MCF 10A (cell line): ENCODE data around the gene FEZF1. TPM values are rescaled to one million over a fixed set of nuclear protein-coding genes. Genes with fewer than 3 reads are reported as not detected.

ENCODE experiments used
- BruUV-seq: library from RNA; stranded (reverse); fragments of 400-500 nt; replicated peaks from 2 replicates; lab custom pipeline; 2021; lab: Mats Ljungman, UMichigan
- CTCF ChIA-PET: fragments of 300-600 bp; sonication (Branson Sonifier 250); formaldehyde crosslinking; extraction: SDS; loops from one replicate; lab custom pipeline; 2021; ENCODE audit warnings: antibody characterized with exemption, inconsistent platforms; lab: Yijun Ruan, JAX
- POLR2A ChIA-PET: fragments of 300-600, 350-650 bp; sonication (Branson Sonifier 250); formaldehyde crosslinking; extraction: SDS; loops from one replicate; lab custom pipeline; 2020; ENCODE audit warnings: antibody characterized with exemption, inconsistent platforms; lab: Yijun Ruan, JAX
- DNase-seq: peaks from one replicate; pipeline ENCODE4 v3.0.0-alpha.2; 2018; ENCODE audit not compliant: unreplicated experiment
- H3K27ac Mint-ChIP-seq: one replicate; pipeline ENCODE4 v1.8.0; 2022; ENCODE audit warnings: mild to moderate bottlenecking, low read depth, mixed read lengths; ENCODE audit not compliant: unreplicated experiment
- H3K27me3 Mint-ChIP-seq: one replicate; pipeline ENCODE4 v1.8.0; 2022; ENCODE audit warnings: mixed read lengths; ENCODE audit not compliant: insufficient read depth, unreplicated experiment
- H3K36me3 Mint-ChIP-seq: one replicate; pipeline ENCODE4 v1.8.0; 2022; ENCODE audit warnings: mild to moderate bottlenecking, moderate library complexity, mixed read lengths; ENCODE audit not compliant: insufficient read depth, unreplicated experiment
- H3K4me1 Mint-ChIP-seq: one replicate; pipeline ENCODE4 v1.8.0; 2022; ENCODE audit warnings: mixed read lengths; ENCODE audit not compliant: insufficient read depth, unreplicated experiment
- H3K4me3 Mint-ChIP-seq: one replicate; pipeline ENCODE4 v1.8.0; 2022; ENCODE audit warnings: mild to moderate bottlenecking, moderate library complexity, mixed read lengths; ENCODE audit not compliant: unreplicated experiment
- H3K9me3 Mint-ChIP-seq: one replicate; pipeline ENCODE4 v1.8.0; 2022; ENCODE audit warnings: mixed read lengths; ENCODE audit not compliant: unreplicated experiment
- intact Hi-C: fragments of 100-400 bp; cut with micrococcal nuclease; formaldehyde crosslinking; loops from 2 replicates; pipeline ENCODE4 v1.14.1; 2022
- total RNA-seq: library from RNA; stranded (reverse); gene quantifications from 2 replicates; pipeline ENCODE4 v1.2.3, GENCODE V29; 2022
- TF ChIP-seq, protein P1 (sequence below): fragments of 200-600 bp; IDR thresholded peaks from one replicate; pipeline ENCODE4 v1.8.0; 2022; ENCODE audit warnings: antibody characterized with exemption, mild to moderate bottlenecking; ENCODE audit not compliant: unreplicated experiment

The FEZF1 gene
- total RNA-seq, 1 experiment from 2014 or later: not detected

DNA sequence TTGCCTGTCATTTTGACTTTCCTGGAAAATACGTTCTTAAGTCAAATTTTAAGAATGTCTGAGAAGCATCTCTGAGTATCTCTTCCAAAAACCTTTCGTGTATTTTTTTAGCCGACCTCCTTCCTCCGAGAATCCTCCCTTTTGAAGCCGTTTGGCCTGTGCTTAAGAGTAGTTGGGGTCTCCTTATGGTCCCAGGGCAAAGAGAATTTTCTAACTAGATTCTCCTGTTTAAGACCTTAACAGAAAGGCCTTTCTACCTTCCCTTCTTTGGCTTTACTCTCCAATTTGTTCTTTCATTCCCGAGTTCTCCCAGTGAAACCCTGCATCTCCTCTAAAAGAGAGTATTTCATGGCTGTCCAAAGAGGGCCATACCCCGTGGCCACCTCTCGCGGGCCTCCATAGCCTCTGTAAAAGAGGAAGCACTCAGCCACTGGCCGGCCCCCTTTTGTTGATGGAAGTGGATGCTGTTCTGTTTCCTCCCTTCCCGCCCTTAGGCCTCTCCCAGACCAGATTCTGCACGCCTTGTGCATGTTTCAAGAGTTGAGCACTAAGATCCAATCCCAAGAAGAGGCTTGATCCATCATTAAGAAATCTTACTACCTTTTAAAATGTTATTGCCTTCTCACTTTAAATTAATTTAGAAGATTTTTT, 6.6 kb upstream of the FEZF1 start:
- no TSS peak for BruUV-seq
- H3K4me3 Mint-ChIP-seq: no peak overlapping the region
- H3K36me3 Mint-ChIP-seq: no peaks in the 10 kb centered on the region
- no peak overlapping the region for H3K27ac Mint-ChIP-seq
- ChIA-PET CTCF (no interaction called here), POLR2A (no interaction called here)
- no peaks in the 10 kb centered on the region for H3K9me3 Mint-ChIP-seq
- H3K27me3 Mint-ChIP-seq: peaks cover 25% of the 10 kb centered on the region
- TF ChIP-seq, protein P1, sequence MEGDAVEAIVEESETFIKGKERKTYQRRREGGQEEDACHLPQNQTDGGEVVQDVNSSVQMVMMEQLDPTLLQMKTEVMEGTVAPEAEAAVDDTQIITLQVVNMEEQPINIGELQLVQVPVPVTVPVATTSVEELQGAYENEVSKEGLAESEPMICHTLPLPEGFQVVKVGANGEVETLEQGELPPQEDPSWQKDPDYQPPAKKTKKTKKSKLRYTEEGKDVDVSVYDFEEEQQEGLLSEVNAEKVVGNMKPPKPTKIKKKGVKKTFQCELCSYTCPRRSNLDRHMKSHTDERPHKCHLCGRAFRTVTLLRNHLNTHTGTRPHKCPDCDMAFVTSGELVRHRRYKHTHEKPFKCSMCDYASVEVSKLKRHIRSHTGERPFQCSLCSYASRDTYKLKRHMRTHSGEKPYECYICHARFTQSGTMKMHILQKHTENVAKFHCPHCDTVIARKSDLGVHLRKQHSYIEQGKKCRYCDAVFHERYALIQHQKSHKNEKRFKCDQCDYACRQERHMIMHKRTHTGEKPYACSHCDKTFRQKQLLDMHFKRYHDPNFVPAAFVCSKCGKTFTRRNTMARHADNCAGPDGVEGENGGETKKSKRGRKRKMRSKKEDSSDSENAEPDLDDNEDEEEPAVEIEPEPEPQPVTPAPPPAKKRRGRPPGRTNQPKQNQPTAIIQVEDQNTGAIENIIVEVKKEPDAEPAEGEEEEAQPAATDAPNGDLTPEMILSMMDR: no peak
- peaks cover 8% of the 10 kb centered on the region for H3K4me1 Mint-ChIP-seq
- intact Hi-C loops: no loop called here
- DNase-seq: no peak

DNA sequence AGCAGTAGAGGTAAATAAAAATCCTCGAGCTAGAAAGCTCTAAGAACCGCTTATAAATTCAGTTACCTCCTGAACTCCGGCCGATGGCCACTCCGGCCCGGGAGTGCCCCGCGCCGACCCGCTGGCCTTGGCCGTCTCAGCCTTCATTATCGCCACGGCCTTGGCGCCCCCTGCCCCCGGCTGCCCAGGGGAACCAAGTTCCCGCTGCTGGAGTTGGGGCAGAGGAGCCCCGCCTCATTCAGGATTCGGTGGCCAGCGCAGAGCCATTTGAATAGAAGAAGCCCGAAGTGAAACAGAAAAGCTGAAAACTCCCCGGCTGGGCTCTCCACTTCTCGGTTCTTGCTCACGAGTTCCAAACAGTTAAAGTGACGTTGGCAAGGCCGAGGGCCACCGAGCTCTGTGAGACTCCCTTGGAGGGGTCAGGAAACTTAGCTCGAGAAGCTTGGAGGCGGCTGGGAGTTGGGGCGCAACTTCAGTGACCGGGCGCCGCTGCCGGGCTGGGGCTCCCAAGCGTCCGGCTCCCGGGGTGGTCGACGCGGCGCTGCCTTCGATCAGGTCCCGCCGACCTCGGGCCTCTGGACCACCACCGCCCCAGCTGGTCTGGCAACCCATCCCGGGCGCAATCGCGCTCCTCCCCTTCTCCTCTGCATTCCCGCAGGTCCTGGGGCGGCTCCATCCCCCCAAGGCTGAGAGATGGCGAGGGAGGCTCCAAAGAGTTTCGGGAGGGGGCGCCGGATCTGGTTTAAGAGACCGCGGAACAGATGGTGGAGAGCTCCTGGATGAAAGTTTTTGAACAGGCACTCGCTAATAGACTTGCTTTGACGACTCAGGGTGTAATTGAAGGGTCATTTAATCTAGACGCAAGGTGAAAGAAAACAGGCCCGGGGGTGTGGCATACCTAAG, 5.8 kb upstream of the FEZF1 start:
- Mint-ChIP-seq H3K27me3 (peaks cover 17% of the 10 kb centered on the region), H3K4me3 (no peak overlapping the region), H3K9me3 (no peaks in the 10 kb centered on the region), H3K4me1 (peaks cover 5% of the 10 kb centered on the region), H3K36me3 (no peaks in the 10 kb centered on the region), H3K27ac (no peak overlapping the region)
- intact Hi-C loops: no loop called here
- ChIA-PET CTCF (no interaction called here), POLR2A (no interaction called here)
- TF ChIP-seq, protein P1: no peak
- BruUV-seq: no TSS peak
- DNase-seq: no peak

DNA sequence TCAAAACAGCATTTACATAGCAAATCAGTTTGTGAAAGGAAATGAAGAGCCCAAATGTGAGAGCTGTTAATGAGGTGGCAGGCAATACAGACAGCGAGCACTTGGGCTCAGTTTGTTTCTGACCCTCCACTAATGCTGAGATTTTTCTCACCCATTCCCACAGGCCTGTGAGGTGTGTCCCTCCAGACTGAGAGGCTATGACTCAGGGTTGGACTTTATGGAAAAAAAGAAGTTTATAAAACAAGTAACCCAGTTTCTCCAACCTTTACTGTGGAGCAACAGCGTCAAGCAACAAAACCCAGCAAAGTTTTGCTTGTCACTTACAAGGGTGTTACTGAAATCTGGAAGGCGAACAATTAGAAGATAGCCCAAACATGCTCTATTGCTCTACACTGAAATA, 4.9 kb upstream of the FEZF1 start:
- H3K4me3 Mint-ChIP-seq: no peak overlapping the region
- peaks cover 7% of the 10 kb centered on the region for H3K27me3 Mint-ChIP-seq
- no peak for DNase-seq
- H3K9me3 Mint-ChIP-seq: no peaks in the 10 kb centered on the region
- no peak overlapping the region for H3K27ac Mint-ChIP-seq
- ChIA-PET POLR2A (no interaction called here), CTCF (interaction anchor here (0.7 kb wide), 1 partner anchor 16 kb away, joined by 3 read pairs; no protein-coding TSS in a partner anchor)
- no peaks in the 10 kb centered on the region for H3K4me1 Mint-ChIP-seq
- no TSS peak for BruUV-seq
- H3K36me3 Mint-ChIP-seq: no peaks in the 10 kb centered on the region
- TF ChIP-seq, protein P1: no peak
- intact Hi-C loops: no loop called here

DNA sequence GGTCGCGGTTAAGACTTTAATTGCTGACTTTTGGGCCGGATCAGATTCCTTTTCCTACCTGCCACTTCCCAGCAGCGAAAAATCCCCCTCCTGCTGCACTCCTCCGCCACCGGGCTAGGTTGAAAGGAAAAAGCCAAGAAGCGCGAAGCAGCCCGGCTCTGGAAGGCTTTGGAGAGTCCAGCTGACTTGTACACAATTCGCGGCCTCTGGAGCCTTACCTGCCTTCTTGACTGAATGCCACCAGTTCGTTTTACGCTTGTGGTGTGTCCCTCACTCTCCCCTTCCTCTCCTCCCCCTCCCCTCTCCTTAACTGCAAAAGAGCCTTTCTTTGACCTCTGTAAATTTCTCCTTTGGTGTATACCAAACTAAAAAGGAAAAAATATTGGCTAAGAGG, 2.7 kb upstream of the FEZF1 start:
- no peak for DNase-seq
- no TSS peak for BruUV-seq

More for the DNA sequence above, 2.7 kb upstream of the FEZF1 start:
- POLR2A ChIA-PET: no interaction called here
- no peak overlapping the region for H3K4me3 Mint-ChIP-seq
- CTCF ChIA-PET: no interaction called here
- H3K9me3 Mint-ChIP-seq: peaks cover 7% of the 10 kb centered on the region
- intact Hi-C loops: no loop called here
- peaks cover 4% of the 10 kb centered on the region for H3K4me1 Mint-ChIP-seq
- H3K27ac Mint-ChIP-seq: no peak overlapping the region
- H3K36me3 Mint-ChIP-seq: no peaks in the 10 kb centered on the region
- peaks cover 15% of the 10 kb centered on the region for H3K27me3 Mint-ChIP-seq
- TF ChIP-seq, protein P1: no peak
